Measurements from ENCODE around the gene PANK2. TPM values are rescaled to one million over a fixed set of nuclear protein-coding genes. Genes with fewer than 3 reads are reported as not detected.

PANK2 gene
- total RNA-seq, 1 donor from 2014 or later, result 40.3 TPM

- Histone ChIP-seq H3K4me3 (ENCODE audit: low read depth, low read length) (peak within 1 kb of the TSS; percentile 98), H3K27me3 (ENCODE audit: control insufficient read depth, insufficient read depth, low read length) (no peaks in the 10 kb centered on the region), H3K36me3 (ENCODE audit: control insufficient read depth, insufficient read depth, low read length) (no peaks in the 10 kb centered on the region)
- DNase-seq (ENCODE audit: low read depth), result peak; percentile 48
- no peak for FAIRE-seq
- no peak for TF ChIP-seq CTCF (IDR thresholded peaks at IDR 0.05; ENCODE audit: insufficient read depth, low read length, severe bottlenecking)
Observed at GRCh38 chr20:3846740-3847428, 42.3 kb upstream of the PANK2 start, which contains the start of gene MAVS. TSS of gene MAVS (plus strand) at chr20:3846834. CDS start at chr20:3854625, 7,791 bp downstream.

- TF ChIP-seq CTCF (IDR thresholded peaks at IDR 0.05; ENCODE audit: insufficient read depth, low read length, severe bottlenecking), result no peak
- FAIRE-seq, result no peak
- Histone ChIP-seq H3K27me3 (ENCODE audit: control insufficient read depth, insufficient read depth, low read length) (no peaks in the 10 kb centered on the region), H3K4me3 (ENCODE audit: low read depth, low read length) (peak overlapping the region; percentile 98), H3K36me3 (ENCODE audit: control insufficient read depth, insufficient read depth, low read length) (no peaks in the 10 kb centered on the region)
- no peak for DNase-seq (ENCODE audit: low read depth)
Observed at GRCh38 chr20:3847429-3847940, 41.7 kb upstream of the PANK2 start.

- DNase-seq (ENCODE audit: low read depth) (no peak), FAIRE-seq (no peak)
- Histone ChIP-seq H3K27me3 (ENCODE audit: control insufficient read depth, insufficient read depth, low read length) (no peaks in the 10 kb centered on the region), H3K4me3 (ENCODE audit: low read depth, low read length) (no peak overlapping the region), H3K36me3 (ENCODE audit: control insufficient read depth, insufficient read depth, low read length) (no peaks in the 10 kb centered on the region)
- TF ChIP-seq CTCF (IDR thresholded peaks at IDR 0.05; ENCODE audit: insufficient read depth, low read length, severe bottlenecking), result no peak
Observed at GRCh38 chr20:3848565-3848964, 40.6 kb upstream of the PANK2 start.

GRCh38 chr20:3854462-3854871 lies 34.7 kb upstream of the PANK2 start:
- Histone ChIP-seq H3K36me3 (ENCODE audit: control insufficient read depth, insufficient read depth, low read length) (peaks cover 16% of the 10 kb centered on the region), H3K4me3 (ENCODE audit: low read depth, low read length) (no peak overlapping the region), H3K27me3 (ENCODE audit: control insufficient read depth, insufficient read depth, low read length) (no peaks in the 10 kb centered on the region)
- no peak for TF ChIP-seq CTCF (IDR thresholded peaks at IDR 0.05; ENCODE audit: insufficient read depth, low read length, severe bottlenecking)
- FAIRE-seq (no peak), DNase-seq (ENCODE audit: low read depth) (no peak)

- DNase-seq (ENCODE audit: low read depth) (no peak), FAIRE-seq (no peak)
- Histone ChIP-seq H3K36me3 (ENCODE audit: control insufficient read depth, insufficient read depth, low read length) (peaks cover 28% of the 10 kb centered on the region), H3K27me3 (ENCODE audit: control insufficient read depth, insufficient read depth, low read length) (no peaks in the 10 kb centered on the region), H3K4me3 (ENCODE audit: low read depth, low read length) (no peak overlapping the region)
- no peak for TF ChIP-seq CTCF (IDR thresholded peaks at IDR 0.05; ENCODE audit: insufficient read depth, low read length, severe bottlenecking)
Observed at GRCh38 chr20:3857405-3857804, 31.8 kb upstream of the PANK2 start.
